Spleen (tissue), 7 donors: Measurements from ENCODE around the gene PMIS2.

ENCODE experiments used
- POLR2A ChIP-seq, 3 donors: fragments of 450-650 bp; IDR thresholded peaks; one replicate each; pipeline ENCODE4 v1.5.1; 2017; ENCODE audit warnings: antibody characterized with exemption in 3 of 3, mild to moderate bottlenecking in 1 of 3
- POLR2AphosphoS5 ChIP-seq, 3 donors: sonication (generic); formaldehyde crosslinking; IDR thresholded peaks; one replicate each; pipeline ENCODE4 v1.5.1; 2017; ENCODE audit warnings: antibody characterized with exemption in 3 of 3
- TF ChIP-seq, protein P1 (sequence below), 11 experiments: fragments of 200-600 bp in 7 of 11; fragments of 450-650 bp in 4 of 11; sonication (generic) in 4 of 11; IDR thresholded peaks in 8 of 11; conservative IDR thresholded peaks in 3 of 11; 1 replicate in 7 of 11; 2 replicates in 4 of 11; pipeline versions ENCODE4 v1.4.0 to v1.8.0; 2016 to 2021; ENCODE audit warnings: antibody characterized with exemption in 11 of 11, inconsistent platforms in 4 of 11, mild to moderate bottlenecking in 1 of 11
- donor health status: DM: no; HTN: no; CAD: no; lungs with moderate emphysema.
- donor health status: DM: no; HTN: no; CAD: no.
- donor health status: DM: no; HTN: no; CAD: no.

DNA sequence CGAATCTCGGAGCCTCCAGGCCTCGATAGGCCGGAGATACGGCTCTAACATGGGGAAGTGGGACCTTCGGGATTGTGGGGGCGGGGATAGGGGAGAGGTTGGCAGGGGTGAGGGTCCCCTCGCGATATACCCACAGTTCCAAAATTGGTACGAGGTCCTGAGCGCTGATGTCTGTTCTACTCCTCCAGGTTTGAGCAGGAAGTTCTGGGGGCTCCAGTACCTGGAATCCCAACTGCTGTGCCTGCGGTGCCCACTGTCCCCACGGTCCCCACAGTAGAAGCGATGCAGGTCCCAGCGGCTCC is 43.3 kb downstream of the PMIS2 start:
- TF ChIP-seq, protein P1, sequence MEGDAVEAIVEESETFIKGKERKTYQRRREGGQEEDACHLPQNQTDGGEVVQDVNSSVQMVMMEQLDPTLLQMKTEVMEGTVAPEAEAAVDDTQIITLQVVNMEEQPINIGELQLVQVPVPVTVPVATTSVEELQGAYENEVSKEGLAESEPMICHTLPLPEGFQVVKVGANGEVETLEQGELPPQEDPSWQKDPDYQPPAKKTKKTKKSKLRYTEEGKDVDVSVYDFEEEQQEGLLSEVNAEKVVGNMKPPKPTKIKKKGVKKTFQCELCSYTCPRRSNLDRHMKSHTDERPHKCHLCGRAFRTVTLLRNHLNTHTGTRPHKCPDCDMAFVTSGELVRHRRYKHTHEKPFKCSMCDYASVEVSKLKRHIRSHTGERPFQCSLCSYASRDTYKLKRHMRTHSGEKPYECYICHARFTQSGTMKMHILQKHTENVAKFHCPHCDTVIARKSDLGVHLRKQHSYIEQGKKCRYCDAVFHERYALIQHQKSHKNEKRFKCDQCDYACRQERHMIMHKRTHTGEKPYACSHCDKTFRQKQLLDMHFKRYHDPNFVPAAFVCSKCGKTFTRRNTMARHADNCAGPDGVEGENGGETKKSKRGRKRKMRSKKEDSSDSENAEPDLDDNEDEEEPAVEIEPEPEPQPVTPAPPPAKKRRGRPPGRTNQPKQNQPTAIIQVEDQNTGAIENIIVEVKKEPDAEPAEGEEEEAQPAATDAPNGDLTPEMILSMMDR (IDR thresholded peaks at IDR 0.05 in 8 of 11, conservative IDR thresholded peaks at IDR 0.05 in 3 of 11): no peak
- TF ChIP-seq POLR2A (IDR thresholded peaks at IDR 0.05) (no peak), POLR2AphosphoS5 (IDR thresholded peaks at IDR 0.05) (no peak)
